HuH-7 (cell line): ENCODE data around the gene SNAP25.

Source experiments
- DNase-seq: peaks from one replicate; pipeline ENCODE4 v3.0.0; 2011; ENCODE audit warnings: low spot score

The SNAP25 gene

DNA sequence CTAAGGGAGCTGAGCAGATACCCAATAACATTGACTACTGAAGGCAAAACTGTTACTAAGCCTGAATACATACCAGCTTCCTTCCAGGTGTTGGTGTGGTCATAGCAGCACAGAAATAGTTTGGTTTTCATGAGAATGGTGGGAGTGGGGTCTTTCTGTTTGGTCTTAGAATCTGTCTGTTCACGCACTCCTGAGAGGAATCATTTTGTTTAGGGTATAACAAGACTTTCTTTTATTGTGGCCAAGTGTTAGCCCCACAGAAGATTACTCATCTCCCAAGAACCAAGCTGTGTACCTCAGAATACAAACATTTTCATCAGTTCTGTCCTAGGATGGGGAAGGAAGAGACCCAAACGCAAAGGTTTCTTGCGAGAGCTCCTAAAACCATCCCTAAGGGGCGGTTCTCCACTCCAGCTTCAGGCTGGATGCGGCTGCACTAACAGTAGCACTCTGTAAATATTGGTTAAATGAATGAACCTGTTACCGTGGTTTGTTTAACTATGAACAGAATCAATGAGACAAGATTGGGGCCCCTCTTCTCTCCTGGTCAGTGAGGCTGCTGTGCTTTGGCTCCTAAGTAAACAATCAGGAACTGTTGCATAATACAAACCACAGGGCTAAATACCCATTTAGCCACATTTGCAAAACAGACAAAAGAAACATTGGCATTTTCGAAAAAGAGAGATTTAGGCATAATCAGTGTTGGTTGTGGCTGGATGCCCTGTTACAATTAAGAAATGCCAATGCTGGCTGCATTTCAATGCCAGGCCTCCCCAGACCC is 44.9 kb downstream of the SNAP25 start:
- peak; percentile 83 for DNase-seq

- no peak for DNase-seq
Measured at GRCh38 chr20:10264166-10264558, 45.5 kb downstream of the SNAP25 start.

- no peak for DNase-seq
Measured at GRCh38 chr20:10268636-10269035, 50.0 kb downstream of the SNAP25 start.

- no peak for DNase-seq
Measured at GRCh38 chr20:10270630-10271029, 52.0 kb downstream of the SNAP25 start.

DNA sequence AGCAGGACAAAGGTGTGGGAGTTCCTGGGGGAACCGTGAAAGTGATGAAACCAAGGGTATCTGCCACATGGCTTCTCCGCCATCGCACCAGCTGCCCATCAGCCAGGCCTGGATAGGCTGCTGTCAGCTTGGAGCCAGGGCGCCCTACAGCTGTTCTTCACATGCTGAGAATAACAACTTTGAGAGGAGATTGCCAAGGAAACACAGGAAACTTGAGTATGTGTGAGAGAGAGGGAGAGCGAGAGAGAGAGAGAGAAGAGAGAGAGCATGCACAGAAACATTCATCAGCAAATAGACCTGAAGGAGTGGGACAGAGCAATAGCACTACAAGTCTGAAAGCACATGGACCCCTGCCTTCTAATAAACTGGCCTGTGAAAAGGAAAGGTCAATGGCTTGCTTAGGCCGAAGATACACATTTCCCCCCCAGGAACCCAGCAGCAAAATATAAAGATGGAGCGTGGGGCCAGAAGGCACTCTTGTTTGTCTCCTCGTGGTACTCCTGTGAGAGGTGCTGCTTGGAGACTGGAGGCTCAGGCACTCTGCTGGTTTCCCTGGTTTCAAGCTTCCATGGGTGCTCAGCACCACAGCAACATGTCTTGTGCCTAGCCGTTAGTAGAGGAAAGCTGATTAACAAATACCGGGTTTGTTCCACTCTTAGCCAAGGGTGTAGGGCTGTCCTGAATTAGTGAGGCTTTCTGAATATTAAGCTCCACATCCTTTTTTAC is 53.0 kb downstream of the SNAP25 start:
- no peak for DNase-seq

- DNase-seq = no peak
Measured at GRCh38 chr20:10276878-10277580, 58.4 kb downstream of the SNAP25 start.

GRCh38 chr20:10277616-10278015 is 59.0 kb downstream of the SNAP25 start:
- DNase-seq = no peak

DNA sequence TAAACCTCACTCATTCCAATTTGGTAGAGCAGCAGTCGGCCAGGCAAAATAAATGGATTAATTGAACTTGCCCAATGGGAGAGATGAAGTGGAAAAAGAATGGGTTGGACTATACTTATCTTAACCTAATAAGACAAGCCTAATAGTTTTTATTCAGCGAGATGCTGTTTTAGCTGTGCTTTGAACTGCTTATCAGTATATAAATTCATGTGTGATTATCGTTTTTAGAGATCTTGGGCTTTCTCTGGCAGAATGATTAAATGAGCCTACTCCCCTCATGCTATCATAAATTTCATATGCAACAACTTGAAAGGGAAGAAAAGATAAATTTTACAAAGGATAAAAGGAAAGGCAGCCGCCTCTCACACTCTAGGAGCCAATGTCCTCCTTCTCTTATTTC is 59.8 kb downstream of the SNAP25 start:
- DNase-seq = no peak

- no peak for DNase-seq
Measured at GRCh38 chr20:10280018-10280908, 61.6 kb downstream of the SNAP25 start.

DNA sequence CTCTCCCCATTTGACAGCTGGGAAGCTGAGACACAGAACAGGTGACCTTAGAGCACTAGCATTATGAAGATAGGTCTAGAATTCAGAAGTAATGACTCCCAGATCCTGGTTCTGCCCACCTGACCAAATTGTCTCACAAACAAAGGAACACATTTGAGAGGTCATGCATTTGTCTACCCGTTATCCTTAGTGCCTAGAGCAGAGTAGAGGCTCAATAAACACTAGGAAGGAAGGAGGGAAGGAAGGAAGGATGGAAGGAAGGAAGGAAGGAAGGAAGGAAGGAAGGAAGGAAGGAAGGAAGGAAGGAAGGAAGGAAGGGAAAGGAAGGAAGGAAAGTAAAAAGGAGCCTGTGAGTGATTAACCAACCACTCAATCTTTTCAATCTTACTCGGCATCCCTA is 63.3 kb downstream of the SNAP25 start:
- DNase-seq = no peak

- DNase-seq = no peak
Measured at GRCh38 chr20:10282979-10283456, 64.4 kb downstream of the SNAP25 start.

DNA sequence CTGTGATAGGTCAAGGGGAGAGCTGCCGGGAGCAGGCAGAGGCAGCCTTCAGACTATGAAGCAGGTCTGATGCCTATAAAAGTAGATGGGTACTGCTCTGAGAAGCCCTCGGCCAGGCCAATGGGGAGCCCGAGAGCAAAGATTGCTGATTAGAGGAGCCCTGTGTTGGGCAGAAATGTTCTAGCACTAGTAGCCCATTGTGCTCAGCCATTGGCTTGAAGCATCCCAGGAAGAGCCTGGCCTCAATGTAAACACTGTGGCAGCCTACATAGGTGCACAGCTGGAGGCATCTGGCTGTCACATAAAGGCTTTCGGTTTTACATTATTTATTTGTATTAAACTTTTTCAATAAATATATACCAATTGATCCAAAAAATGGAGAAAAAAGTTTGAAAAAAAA is 67.7 kb downstream of the SNAP25 start:
- DNase-seq = no peak

DNA sequence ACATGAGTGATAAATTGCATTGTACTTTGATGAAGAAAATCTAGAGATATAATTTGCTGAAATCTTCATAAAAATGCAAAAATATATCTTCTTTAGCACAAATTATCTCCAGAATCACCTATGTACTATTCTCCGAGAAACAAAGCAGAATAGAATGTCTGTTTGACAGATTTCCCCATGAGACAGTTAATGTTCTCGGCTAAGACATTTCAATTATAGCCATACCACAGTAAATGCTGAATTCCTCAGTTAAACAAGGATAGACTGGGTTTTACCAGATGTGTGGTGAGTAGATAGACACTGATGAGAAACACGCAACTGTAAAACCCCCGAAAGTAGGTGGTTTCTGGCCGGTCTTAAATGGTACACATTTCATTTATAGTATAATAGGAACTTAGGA is 69.8 kb downstream of the SNAP25 start:
- DNase-seq = no peak

DNA sequence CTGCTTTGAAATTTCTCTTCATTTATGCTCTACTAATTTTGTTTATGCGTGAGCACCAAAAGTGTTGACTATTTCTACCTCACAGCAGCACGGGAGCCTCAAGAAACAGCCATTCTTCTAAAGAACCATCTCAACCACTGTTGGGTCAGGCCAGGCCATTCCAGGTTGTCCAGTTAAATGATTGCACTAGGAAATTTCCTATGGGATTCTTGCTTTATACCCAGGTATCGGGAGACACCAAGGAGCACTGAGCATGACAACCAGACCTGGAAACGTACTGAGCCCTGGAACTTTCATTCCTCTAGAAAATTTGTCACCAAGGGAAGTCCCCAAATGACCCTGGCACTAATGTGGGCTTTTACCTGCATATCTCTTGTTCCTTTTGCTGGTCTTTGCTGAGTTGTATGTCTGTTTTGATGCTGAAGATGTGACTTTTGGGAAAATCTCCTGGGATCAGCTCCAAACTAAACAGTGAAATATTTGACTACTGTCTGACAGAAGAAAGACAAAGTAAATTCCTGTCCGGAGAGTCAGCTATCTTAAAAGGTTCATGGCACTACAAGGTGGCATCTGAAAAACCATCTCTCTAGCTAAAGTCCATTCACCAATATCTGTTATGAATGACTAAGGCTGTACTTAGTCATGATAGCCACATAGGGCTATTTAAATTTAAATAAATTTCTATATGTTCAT is 70.5 kb downstream of the SNAP25 start:
- DNase-seq = no peak

- no peak for DNase-seq
Measured at GRCh38 chr20:10291568-10292248, 73.1 kb downstream of the SNAP25 start.

DNA sequence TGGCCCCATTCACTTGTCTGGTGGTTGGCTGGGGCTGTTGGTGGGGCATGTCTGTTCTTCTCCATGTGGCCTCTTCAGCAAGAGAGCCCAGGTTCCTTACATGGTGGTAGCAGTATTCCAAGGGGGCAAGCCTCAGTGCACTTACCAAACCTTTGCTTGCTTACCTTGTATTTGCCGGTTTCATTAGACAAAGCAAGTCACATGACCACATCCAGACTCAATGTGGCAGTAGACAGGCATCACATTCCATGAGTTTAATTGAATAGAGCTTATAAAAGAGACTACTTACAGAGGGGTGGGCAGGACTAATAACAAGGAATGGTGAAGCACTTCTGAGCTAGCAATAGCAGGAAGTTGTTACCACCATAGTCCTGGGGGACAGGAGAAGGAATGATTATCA is 78.6 kb downstream of the SNAP25 start:
- DNase-seq = no peak

GRCh38 chr20:10297684-10298240 is 79.1 kb downstream of the SNAP25 start:
- DNase-seq = no peak

DNA sequence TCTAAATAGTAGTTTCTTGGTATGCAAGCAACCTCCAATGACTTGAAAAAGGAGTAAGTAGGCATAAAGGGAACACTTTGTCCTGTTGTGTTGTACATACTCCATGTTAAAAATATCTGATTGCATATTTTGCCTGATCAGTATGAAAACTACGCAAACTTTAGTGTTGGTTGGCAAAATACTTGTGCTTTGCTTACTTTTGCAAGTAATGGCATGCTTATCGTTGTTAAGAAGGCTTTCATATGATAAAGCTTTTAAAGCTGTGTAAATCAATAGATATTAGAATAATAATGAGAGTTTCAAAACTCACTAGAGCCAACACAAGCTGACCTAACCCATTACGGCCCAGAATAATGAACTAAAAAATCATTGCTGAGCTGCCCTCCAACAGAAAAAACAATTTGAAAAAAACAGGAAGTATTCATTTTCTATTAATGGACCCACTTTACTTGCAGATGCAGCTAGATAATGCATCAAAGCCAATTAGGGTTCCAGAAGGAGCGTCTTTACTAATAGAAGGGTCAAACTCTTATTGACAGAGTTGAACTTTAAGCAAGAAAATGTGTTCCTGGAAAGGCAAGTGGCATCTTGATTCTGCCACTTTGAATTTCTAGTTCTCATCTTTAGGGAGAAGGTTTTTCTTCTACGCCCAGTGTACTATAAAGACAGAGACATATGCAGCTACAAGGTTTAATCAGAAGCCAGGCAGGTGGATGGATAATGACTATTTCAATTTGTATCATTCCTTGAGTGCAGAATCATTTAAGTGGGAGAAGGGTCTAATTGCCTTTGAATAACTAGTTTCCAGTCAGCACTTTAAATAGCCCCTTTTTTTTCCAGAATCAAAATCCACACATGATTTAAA is 82.2 kb downstream of the SNAP25 start:
- DNase-seq = no peak

GRCh38 chr20:10303852-10304251 is 85.2 kb downstream of the SNAP25 start:
- no peak for DNase-seq
